ENCODE results near the gene CAMSAP1.

The CAMSAP1 gene

GRCh38 chr9:135797507-135798262 lies 109.7 kb downstream of the CAMSAP1 start (continued):
- TF ChIP-seq, protein P1, sequence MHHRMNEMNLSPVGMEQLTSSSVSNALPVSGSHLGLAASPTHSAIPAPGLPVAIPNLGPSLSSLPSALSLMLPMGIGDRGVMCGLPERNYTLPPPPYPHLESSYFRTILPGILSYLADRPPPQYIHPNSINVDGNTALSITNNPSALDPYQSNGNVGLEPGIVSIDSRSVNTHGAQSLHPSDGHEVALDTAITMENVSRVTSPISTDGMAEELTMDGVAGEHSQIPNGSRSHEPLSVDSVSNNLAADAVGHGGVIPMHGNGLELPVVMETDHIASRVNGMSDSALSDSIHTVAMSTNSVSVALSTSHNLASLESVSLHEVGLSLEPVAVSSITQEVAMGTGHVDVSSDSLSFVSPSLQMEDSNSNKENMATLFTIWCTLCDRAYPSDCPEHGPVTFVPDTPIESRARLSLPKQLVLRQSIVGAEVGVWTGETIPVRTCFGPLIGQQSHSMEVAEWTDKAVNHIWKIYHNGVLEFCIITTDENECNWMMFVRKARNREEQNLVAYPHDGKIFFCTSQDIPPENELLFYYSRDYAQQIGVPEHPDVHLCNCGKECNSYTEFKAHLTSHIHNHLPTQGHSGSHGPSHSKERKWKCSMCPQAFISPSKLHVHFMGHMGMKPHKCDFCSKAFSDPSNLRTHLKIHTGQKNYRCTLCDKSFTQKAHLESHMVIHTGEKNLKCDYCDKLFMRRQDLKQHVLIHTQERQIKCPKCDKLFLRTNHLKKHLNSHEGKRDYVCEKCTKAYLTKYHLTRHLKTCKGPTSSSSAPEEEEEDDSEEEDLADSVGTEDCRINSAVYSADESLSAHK (tag by site-specific recombination; IDR thresholded peaks at IDR 0.05) = no peak
- TF ChIP-seq ZNF670 (tag by site-specific recombination; IDR thresholded peaks at IDR 0.05; ENCODE audit: low read depth) (no peak), ZNF354C (tag by site-specific recombination; IDR thresholded peaks at IDR 0.05; ENCODE audit: borderline replicate concordance, low read depth) (no peak), ZNF214 (tag by site-specific recombination; IDR thresholded peaks at IDR 0.05; ENCODE audit: borderline replicate concordance) (no peak), ZNF449 (tag by site-specific recombination; IDR thresholded peaks at IDR 0.05) (no peak), KLF17 (tag by site-specific recombination; IDR thresholded peaks at IDR 0.05) (peak; percentile 80), ZNF596 (tag by site-specific recombination; IDR thresholded peaks at IDR 0.05) (no peak), ZNF624 (tag by site-specific recombination; IDR thresholded peaks at IDR 0.05) (no peak), ZBTB48 (tag by site-specific recombination; IDR thresholded peaks at IDR 0.05) (0 out of 2 replicates have a peak, but pooled peaks have one; percentile 26), ZNF677 (tag by site-specific recombination; IDR thresholded peaks at IDR 0.05) (no peak), BCL6B (tag by site-specific recombination; IDR thresholded peaks at IDR 0.05) (no peak), ZNF558 (tag by site-specific recombination; IDR thresholded peaks at IDR 0.05) (no peak), CTCF (tag by site-specific recombination; IDR thresholded peaks at IDR 0.05) (peak; percentile 78), ZNF416 (tag by site-specific recombination; IDR thresholded peaks at IDR 0.05) (no peak), ZNF23 (tag by site-specific recombination; IDR thresholded peaks at IDR 0.05; ENCODE audit: borderline replicate concordance) (no peak), ZNF280C (tag by site-specific recombination; IDR thresholded peaks at IDR 0.05) (no peak), ZNF266 (tag by site-specific recombination; IDR thresholded peaks at IDR 0.05; ENCODE audit: low read depth) (no peak)
- TF ChIP-seq, protein P2, sequence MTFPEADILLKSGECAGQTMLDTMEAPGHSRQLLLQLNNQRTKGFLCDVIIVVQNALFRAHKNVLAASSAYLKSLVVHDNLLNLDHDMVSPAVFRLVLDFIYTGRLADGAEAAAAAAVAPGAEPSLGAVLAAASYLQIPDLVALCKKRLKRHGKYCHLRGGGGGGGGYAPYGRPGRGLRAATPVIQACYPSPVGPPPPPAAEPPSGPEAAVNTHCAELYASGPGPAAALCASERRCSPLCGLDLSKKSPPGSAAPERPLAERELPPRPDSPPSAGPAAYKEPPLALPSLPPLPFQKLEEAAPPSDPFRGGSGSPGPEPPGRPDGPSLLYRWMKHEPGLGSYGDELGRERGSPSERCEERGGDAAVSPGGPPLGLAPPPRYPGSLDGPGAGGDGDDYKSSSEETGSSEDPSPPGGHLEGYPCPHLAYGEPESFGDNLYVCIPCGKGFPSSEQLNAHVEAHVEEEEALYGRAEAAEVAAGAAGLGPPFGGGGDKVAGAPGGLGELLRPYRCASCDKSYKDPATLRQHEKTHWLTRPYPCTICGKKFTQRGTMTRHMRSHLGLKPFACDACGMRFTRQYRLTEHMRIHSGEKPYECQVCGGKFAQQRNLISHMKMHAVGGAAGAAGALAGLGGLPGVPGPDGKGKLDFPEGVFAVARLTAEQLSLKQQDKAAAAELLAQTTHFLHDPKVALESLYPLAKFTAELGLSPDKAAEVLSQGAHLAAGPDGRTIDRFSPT (tag by site-specific recombination; IDR thresholded peaks at IDR 0.05) = no peak
- TF ChIP-seq, protein P3, sequence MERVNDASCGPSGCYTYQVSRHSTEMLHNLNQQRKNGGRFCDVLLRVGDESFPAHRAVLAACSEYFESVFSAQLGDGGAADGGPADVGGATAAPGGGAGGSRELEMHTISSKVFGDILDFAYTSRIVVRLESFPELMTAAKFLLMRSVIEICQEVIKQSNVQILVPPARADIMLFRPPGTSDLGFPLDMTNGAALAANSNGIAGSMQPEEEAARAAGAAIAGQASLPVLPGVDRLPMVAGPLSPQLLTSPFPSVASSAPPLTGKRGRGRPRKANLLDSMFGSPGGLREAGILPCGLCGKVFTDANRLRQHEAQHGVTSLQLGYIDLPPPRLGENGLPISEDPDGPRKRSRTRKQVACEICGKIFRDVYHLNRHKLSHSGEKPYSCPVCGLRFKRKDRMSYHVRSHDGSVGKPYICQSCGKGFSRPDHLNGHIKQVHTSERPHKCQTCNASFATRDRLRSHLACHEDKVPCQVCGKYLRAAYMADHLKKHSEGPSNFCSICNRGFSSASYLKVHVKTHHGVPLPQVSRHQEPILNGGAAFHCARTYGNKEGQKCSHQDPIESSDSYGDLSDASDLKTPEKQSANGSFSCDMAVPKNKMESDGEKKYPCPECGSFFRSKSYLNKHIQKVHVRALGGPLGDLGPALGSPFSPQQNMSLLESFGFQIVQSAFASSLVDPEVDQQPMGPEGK (tag by site-specific recombination; IDR thresholded peaks at IDR 0.05) = peak; percentile 71
- TF ChIP-seq, protein P4, sequence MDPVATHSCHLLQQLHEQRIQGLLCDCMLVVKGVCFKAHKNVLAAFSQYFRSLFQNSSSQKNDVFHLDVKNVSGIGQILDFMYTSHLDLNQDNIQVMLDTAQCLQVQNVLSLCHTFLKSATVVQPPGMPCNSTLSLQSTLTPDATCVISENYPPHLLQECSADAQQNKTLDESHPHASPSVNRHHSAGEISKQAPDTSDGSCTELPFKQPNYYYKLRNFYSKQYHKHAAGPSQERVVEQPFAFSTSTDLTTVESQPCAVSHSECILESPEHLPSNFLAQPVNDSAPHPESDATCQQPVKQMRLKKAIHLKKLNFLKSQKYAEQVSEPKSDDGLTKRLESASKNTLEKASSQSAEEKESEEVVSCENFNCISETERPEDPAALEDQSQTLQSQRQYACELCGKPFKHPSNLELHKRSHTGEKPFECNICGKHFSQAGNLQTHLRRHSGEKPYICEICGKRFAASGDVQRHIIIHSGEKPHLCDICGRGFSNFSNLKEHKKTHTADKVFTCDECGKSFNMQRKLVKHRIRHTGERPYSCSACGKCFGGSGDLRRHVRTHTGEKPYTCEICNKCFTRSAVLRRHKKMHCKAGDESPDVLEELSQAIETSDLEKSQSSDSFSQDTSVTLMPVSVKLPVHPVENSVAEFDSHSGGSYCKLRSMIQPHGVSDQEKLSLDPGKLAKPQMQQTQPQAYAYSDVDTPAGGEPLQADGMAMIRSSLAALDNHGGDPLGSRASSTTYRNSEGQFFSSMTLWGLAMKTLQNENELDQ (tag by site-specific recombination; IDR thresholded peaks at IDR 0.05; ENCODE audit: low read depth) = no peak
